OCI-M1 (cell line): ENCODE data around the gene CPT1C.

Source experiments
- DNase-seq: peaks from one replicate; lab custom pipeline; 2025; lab: John Stamatoyannopoulos, UW

The CPT1C gene

GRCh38 chr19:49761249-49761624, 70.3 kb downstream of the CPT1C start:
- no peak for DNase-seq

GRCh38 chr19:49761625-49762311, 70.9 kb downstream of the CPT1C start:
- DNase-seq = peak; percentile 27

- no peak for DNase-seq
Observed at GRCh38 chr19:49763230-49763629, 72.3 kb downstream of the CPT1C start, which contains the start of gene TSKS. Gene TSKS (minus strand): TSS chr19:49763306. CDS start chr19:49763247, 59 bp downstream.
